Measurements from ENCODE around the gene SCGB3A1. TPM values are rescaled to one million over a fixed set of nuclear protein-coding genes. Genes with fewer than 3 reads are reported as not detected.

The SCGB3A1 gene
- total and polyA plus RNA-seq, 4 donors, result 1.0 to 1.7 TPM; not detected in 2

GRCh38 chr5:180599981-180600553, 8.8 kb upstream of the SCGB3A1 start:
- Histone ChIP-seq H3K27me3 (ENCODE audit: control insufficient read depth, insufficient read depth, low read length) (no peaks in the 10 kb centered on the region), H3K4me1 (ENCODE audit: control insufficient read depth, insufficient read depth, low read length) (no peaks in the 10 kb centered on the region), H3K27ac (ENCODE audit: low read depth, low read length) (no peak overlapping the region), H3K4me3 (ENCODE audit: low read depth, low read length) (no peak overlapping the region), H3K36me3 (ENCODE audit: control insufficient read depth, insufficient read depth, low read length) (no peaks in the 10 kb centered on the region), H3K9me3 (ENCODE audit: control insufficient read depth, insufficient read depth, low read length) (no peaks in the 10 kb centered on the region)
- 74% methylated on average over 15 of the region's 16 CpGs for WGBS (ENCODE audit: insufficient coverage)
- no peak for DNase-seq (ENCODE audit: low read depth in 4 of 6, low spot score in 6 of 6)

GRCh38 chr5:180599590-180599914, 8.3 kb upstream of the SCGB3A1 start:
- Histone ChIP-seq H3K4me1 (ENCODE audit: control insufficient read depth, insufficient read depth, low read length) (no peaks in the 10 kb centered on the region), H3K27me3 (ENCODE audit: control insufficient read depth, insufficient read depth, low read length) (no peaks in the 10 kb centered on the region), H3K36me3 (ENCODE audit: control insufficient read depth, insufficient read depth, low read length) (no peaks in the 10 kb centered on the region), H3K27ac (ENCODE audit: low read depth, low read length) (no peak overlapping the region), H3K4me3 (ENCODE audit: low read depth, low read length) (no peak overlapping the region), H3K9me3 (ENCODE audit: control insufficient read depth, insufficient read depth, low read length) (no peaks in the 10 kb centered on the region)
- 93% methylated on average over 6 of the region's 6 CpGs for whole genome bisulfite sequencing (ENCODE audit: insufficient coverage)
- no peak for DNase-seq (ENCODE audit: low read depth in 4 of 6, low spot score in 6 of 6)

- DNase-seq (ENCODE audit: low read depth in 4 of 6, low spot score in 6 of 6), result no peak
- Histone ChIP-seq H3K36me3 (ENCODE audit: control insufficient read depth, insufficient read depth, low read length) (no peaks in the 10 kb centered on the region), H3K4me1 (ENCODE audit: control insufficient read depth, insufficient read depth, low read length) (no peaks in the 10 kb centered on the region), H3K27ac (ENCODE audit: low read depth, low read length) (no peak overlapping the region), H3K4me3 (ENCODE audit: low read depth, low read length) (no peak overlapping the region), H3K9me3 (ENCODE audit: control insufficient read depth, insufficient read depth, low read length) (no peaks in the 10 kb centered on the region), H3K27me3 (ENCODE audit: control insufficient read depth, insufficient read depth, low read length) (peaks cover 2% of the 10 kb centered on the region)
- 98% methylated on average over 9 of the region's 16 CpGs for WGBS (ENCODE audit: insufficient coverage)
Measured at GRCh38 chr5:180598797-180599589, 7.7 kb upstream of the SCGB3A1 start.

- 86% methylated on average over 6 of the region's 9 CpGs for WGBS (ENCODE audit: insufficient coverage)
- DNase-seq (ENCODE audit: low read depth in 4 of 6, low spot score in 6 of 6), result no peak
- no peak overlapping the region for H3K27ac ChIP-seq (ENCODE audit: low read depth, low read length)
Measured at GRCh38 chr5:180598316-180598701, 7.0 kb upstream of the SCGB3A1 start.

GRCh38 chr5:180596668-180597231, 5.5 kb upstream of the SCGB3A1 start:
- H3K9me3 ChIP-seq (ENCODE audit: control insufficient read depth, insufficient read depth, low read length), result no peaks in the 10 kb centered on the region
- WGBS (ENCODE audit: insufficient coverage), result 85% methylated on average over 22 of the region's 24 CpGs
- peaks cover 16% of the 10 kb centered on the region for H3K27me3 ChIP-seq (ENCODE audit: control insufficient read depth, insufficient read depth, low read length)
- H3K4me3 ChIP-seq (ENCODE audit: low read depth, low read length), result no peak overlapping the region
- DNase-seq (ENCODE audit: low read depth in 4 of 6, low spot score in 6 of 6), result no peak
- no peak overlapping the region for H3K27ac ChIP-seq (ENCODE audit: low read depth, low read length)
- H3K4me1 ChIP-seq (ENCODE audit: control insufficient read depth, insufficient read depth, low read length), result no peaks in the 10 kb centered on the region
- H3K36me3 ChIP-seq (ENCODE audit: control insufficient read depth, insufficient read depth, low read length), result no peaks in the 10 kb centered on the region

More at GRCh38 chr5:180598316-180598701, 7.0 kb upstream of the SCGB3A1 start:
- Histone ChIP-seq H3K36me3 (ENCODE audit: control insufficient read depth, insufficient read depth, low read length) (no peaks in the 10 kb centered on the region), H3K4me3 (ENCODE audit: low read depth, low read length) (no peak overlapping the region), H3K27me3 (ENCODE audit: control insufficient read depth, insufficient read depth, low read length) (peaks cover 2% of the 10 kb centered on the region), H3K9me3 (ENCODE audit: control insufficient read depth, insufficient read depth, low read length) (no peaks in the 10 kb centered on the region), H3K4me1 (ENCODE audit: control insufficient read depth, insufficient read depth, low read length) (no peaks in the 10 kb centered on the region)

- DNase-seq (ENCODE audit: low read depth in 4 of 6, low spot score in 6 of 6), result no peak
- 89% methylated on average over 12 of the region's 12 CpGs for WGBS (ENCODE audit: insufficient coverage)
- no peaks in the 10 kb centered on the region for H3K36me3 ChIP-seq (ENCODE audit: control insufficient read depth, insufficient read depth, low read length)
- no peaks in the 10 kb centered on the region for H3K4me1 ChIP-seq (ENCODE audit: control insufficient read depth, insufficient read depth, low read length)
- no peak overlapping the region for H3K4me3 ChIP-seq (ENCODE audit: low read depth, low read length)
- no peak overlapping the region for H3K27ac ChIP-seq (ENCODE audit: low read depth, low read length)
- peaks cover 19% of the 10 kb centered on the region for H3K27me3 ChIP-seq (ENCODE audit: control insufficient read depth, insufficient read depth, low read length)
- no peaks in the 10 kb centered on the region for H3K9me3 ChIP-seq (ENCODE audit: control insufficient read depth, insufficient read depth, low read length)
Measured at GRCh38 chr5:180596115-180596667, 4.9 kb upstream of the SCGB3A1 start.

- no peaks in the 10 kb centered on the region for H3K36me3 ChIP-seq (ENCODE audit: control insufficient read depth, insufficient read depth, low read length)
- no peaks in the 10 kb centered on the region for H3K9me3 ChIP-seq (ENCODE audit: control insufficient read depth, insufficient read depth, low read length)
- WGBS (ENCODE audit: insufficient coverage), result 84% methylated on average over 25 of the region's 25 CpGs
- no peak for DNase-seq (ENCODE audit: low read depth in 4 of 6, low spot score in 6 of 6)
- H3K27me3 ChIP-seq (ENCODE audit: control insufficient read depth, insufficient read depth, low read length), result peaks cover 23% of the 10 kb centered on the region
- no peak overlapping the region for H3K4me3 ChIP-seq (ENCODE audit: low read depth, low read length)
- H3K27ac ChIP-seq (ENCODE audit: low read depth, low read length), result no peak overlapping the region
- peaks cover 5% of the 10 kb centered on the region for H3K4me1 ChIP-seq (ENCODE audit: control insufficient read depth, insufficient read depth, low read length)
Measured at GRCh38 chr5:180595381-180596114, 4.2 kb upstream of the SCGB3A1 start.

GRCh38 chr5:180595046-180595379, 3.7 kb upstream of the SCGB3A1 start:
- 91% methylated on average over 1 of the region's 2 CpGs for WGBS (ENCODE audit: insufficient coverage)
- no peaks in the 10 kb centered on the region for H3K9me3 ChIP-seq (ENCODE audit: control insufficient read depth, insufficient read depth, low read length)
- no peak for DNase-seq (ENCODE audit: low read depth in 4 of 6, low spot score in 6 of 6)
- no peak overlapping the region for H3K4me3 ChIP-seq (ENCODE audit: low read depth, low read length)
- H3K27ac ChIP-seq (ENCODE audit: low read depth, low read length), result no peak overlapping the region
- peaks cover 10% of the 10 kb centered on the region for H3K4me1 ChIP-seq (ENCODE audit: control insufficient read depth, insufficient read depth, low read length)
- peaks cover 28% of the 10 kb centered on the region for H3K27me3 ChIP-seq (ENCODE audit: control insufficient read depth, insufficient read depth, low read length)
- H3K36me3 ChIP-seq (ENCODE audit: control insufficient read depth, insufficient read depth, low read length), result no peaks in the 10 kb centered on the region

GRCh38 chr5:180594311-180595045, 3.2 kb upstream of the SCGB3A1 start:
- Histone ChIP-seq H3K27me3 (ENCODE audit: control insufficient read depth, insufficient read depth, low read length) (peaks cover 32% of the 10 kb centered on the region), H3K4me1 (ENCODE audit: control insufficient read depth, insufficient read depth, low read length) (peaks cover 14% of the 10 kb centered on the region), H3K9me3 (ENCODE audit: control insufficient read depth, insufficient read depth, low read length) (no peaks in the 10 kb centered on the region), H3K36me3 (ENCODE audit: control insufficient read depth, insufficient read depth, low read length) (no peaks in the 10 kb centered on the region), H3K27ac (ENCODE audit: low read depth, low read length) (no peak overlapping the region), H3K4me3 (ENCODE audit: low read depth, low read length) (no peak overlapping the region)
- DNase-seq (ENCODE audit: low read depth in 4 of 6, low spot score in 6 of 6), result no peak
- 88% methylated on average over 17 of the region's 17 CpGs for WGBS (ENCODE audit: insufficient coverage)
